Stimulated activated CD4-positive, alpha-beta T cell treated with anti-CD3 and anti-CD28 coated beads, Interleukin-15, amount 100 ng/mL, for 1 hour (primary cell): ENCODE data around the gene ATCAY.
A peak's percentile ranks its signal among the peaks of the same experiment; 100 is the strongest.
"Not testable (repeated sequence)": the region's sequence is repeated elsewhere in the genome, so short reads cannot be mapped to it uniquely, and the experiment has no call there.

Experiments used
- DNase-seq, 2 donors: peaks; one replicate each; pipeline ENCODE4 v3.0.0-alpha.2; 2020; ENCODE audit warnings: low read depth in 1 of 2, low spot score in 1 of 2

The ATCAY gene

GRCh38 chr19:3855320-3855719, 25.2 kb upstream of the ATCAY start:
- DNase-seq = no peak

- DNase-seq = no peak
Measured at GRCh38 chr19:3857449-3858003, 23.0 kb upstream of the ATCAY start.

DNA sequence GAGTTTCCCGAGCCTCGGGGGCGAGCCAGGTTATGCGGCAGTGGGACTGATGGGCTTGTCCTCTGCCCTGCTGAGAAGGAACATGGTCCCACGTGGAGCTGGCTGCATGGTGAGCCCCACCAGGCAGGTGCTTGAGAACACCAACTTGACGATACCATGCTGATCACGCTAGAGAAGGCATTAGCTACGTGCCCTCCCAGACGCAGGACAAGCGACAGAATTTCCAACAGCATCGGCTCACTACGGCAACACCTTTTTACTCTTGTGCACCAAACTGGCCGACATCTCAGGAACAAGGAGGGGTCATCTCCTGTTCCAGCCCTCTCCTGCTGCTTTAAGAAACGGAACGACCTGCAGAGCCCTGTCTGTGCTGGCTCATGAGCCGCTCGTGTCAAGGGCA, 20.0 kb upstream of the ATCAY start:
- no peak for DNase-seq

DNA sequence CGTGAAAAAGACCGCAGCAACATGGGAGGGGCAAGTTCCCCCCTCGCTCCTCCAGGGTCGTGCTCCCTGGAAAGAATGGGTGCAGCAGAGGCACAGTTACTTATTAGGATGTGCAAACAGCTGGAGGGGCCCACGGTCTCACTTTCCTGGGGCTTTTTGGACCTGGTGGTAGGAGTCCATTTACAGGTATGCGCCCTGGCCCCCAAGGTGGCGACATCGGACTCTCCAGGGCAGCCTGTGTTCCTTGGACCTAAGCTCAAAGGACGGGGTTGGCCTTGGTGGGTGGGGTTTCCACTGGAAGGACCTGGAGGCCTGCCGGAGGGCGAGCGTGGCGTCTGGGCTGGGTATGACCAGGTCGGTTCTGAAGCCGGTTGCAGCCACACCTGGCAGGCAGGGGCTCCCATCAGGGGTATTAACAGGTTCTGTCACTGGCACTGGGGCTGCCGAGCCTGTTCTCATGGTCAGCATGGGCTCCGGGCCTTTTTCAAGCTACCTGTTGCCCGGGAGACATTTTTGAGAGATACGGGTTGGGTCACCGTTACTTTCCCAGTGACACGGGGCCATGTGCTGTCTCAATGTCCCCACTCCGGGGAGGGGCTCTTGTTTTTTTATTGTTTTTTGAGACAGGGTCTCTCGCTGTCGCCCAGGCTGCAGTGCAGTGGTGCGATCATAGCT, 17.5 kb upstream of the ATCAY start:
- no peak for DNase-seq

- DNase-seq = no peak
Measured at GRCh38 chr19:3863648-3864047, 16.8 kb upstream of the ATCAY start.

GRCh38 chr19:3866910-3867638, 13.4 kb upstream of the ATCAY start:
- DNase-seq = no peak

DNA sequence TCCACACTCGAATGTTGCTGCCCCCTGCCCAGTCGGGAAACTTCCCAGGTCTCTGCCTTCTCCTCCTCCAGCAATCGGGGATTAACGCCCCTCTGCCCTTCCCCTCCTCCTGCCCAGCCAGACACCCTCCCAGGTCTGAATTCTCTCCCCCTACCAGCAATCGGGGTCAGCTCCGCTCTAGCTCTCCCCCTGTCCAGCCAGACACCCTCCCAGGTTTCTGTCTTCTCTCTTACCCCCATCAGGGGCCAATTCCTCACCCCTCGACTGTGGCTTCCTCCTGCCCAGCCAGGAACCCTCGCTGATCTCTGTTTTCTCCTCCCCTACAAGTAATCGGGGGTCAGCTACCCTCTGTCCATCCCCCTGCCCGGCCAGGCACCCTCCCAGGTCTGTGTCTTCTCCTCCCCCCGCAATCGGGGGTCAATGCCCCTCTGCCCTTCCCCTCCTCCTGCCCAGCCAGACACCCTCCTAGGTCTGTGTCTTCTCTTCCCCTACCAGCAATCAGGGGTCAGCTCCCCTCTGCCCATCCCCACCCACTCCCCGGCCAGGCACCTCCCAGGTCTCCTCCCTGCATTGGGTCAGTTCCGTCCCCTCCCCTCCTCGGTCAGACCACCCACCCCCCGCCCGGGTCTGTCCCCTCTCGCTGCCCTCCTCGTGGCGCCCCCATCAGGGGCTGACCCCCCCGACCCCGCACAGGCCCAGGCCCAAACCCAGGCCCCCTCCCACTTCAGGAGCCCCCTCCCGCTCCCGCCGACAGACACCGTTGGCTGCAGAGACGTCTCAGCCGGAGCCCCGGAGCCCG, 12.3 kb upstream of the ATCAY start:
- DNase-seq = no peak

DNA sequence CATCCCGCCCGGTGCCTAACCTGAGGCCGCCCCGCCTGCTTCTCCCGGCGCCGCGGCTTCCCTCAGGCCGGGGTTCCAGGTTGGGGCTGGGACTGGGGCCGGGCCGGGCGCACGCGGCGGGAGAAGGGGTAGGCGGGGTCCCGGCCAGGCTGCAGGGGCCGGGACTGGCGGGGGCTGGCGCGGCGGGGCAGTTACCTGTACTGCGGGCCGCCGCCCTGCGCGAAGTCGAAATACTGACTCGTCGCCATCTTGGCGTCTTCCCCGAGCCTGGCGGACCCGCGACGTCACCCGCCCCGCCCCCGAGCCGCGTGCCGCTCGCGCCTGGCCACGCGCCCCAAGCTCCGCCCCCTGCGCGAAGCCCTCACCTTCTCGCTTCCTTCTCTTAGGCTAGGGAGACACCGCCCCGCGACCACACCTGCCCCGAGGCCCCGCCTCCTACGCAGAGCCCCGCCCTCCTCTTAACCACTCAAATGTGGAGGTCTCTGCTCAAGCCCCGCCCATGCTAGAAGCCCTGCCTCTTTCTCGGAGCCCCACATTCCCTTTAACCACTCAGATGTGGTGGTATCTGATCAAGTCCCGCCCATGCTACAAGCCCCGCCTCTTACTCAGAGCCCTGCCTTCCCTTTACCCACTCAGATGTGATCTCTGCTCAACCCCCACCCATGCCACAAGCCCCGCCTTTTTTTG, 11.6 kb upstream of the ATCAY start, which contains the start of gene ZFR2:
Gene ZFR2 (minus strand): TSS at position 269 of the 687 bp plus-strand sequence. CDS start 21 bp downstream, at position 248.
- DNase-seq = peak in 1 of 2 donors; percentile 18

DNA sequence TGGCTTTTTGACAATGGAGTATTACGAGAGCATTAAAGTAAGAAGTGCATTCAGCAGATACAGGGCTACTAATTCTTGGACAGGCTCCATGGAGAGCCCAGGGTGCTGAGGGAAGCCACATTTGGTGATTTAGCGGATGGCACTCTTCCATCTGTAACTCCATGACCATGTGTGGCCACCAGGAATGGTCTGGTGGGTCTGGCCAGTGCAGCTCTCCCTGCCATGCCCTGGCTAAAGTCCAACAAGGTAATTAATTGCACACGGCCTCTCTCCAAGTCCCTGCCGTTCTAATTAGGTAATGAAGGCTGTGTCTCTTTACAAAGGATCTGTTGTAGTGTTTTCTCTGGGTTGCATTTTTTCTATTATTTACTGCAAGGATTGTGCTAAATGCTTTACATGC, 7.3 kb upstream of the ATCAY start:
- no peak for DNase-seq

DNA sequence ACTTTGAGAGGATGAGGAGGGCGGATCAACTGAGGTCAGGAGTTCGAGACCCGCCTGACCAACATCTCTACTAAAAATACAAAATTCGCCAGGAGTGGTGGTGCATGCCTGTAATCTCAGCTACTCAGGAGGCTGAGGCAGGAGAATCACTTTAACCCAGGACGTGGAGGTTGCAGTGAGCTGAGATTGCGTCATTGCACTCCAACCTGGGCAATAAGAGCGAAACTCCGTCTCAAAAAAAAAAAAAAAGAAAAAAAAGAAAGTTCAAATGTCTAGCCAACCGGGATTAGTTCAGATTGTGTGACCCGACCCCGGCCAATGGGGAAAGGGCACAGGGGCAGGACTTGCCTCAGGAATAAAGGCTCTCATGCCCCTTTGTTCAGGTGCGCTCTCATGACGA, 5.8 kb upstream of the ATCAY start:
- not testable (repeated sequence) for DNase-seq

GRCh38 chr19:3879656-3880055, 829 bp upstream of the ATCAY start:
- DNase-seq = no peak

DNA sequence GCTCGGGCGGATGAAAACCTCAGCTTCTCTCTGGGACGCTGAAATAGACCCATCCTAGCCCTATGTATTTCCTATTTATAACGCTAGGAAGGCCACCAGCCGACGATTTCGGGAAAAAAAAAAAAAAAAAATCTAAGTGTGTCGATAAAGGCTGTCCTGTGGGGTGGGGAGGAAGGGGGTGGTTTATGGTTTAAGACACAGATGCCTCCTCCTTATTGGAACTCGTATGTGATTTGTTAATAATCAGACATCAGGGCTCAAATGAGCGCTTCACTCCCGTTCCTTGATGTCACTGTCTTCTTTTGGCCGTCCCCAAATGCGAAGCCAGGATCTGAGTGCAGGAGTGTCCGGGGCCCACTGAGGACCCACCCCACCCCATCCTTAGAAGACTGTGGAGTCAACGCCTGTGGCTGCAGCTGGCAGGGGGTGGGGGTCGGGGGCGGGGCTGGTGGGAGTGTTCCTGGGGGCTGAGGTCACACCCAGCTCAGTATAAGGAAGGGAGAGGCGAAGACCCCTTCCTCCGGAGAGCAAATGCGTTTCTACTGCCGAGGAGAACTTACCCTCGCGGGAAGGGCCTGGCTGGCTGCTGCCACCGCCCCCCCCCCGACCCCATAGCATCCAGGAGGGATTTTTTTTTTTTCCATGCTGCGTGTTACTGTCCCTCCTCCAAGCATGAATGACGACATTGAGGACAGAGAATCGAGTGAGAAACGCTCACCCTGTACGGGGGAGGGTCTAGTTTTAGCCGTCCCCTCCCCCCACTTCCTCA, 971 bp downstream of the ATCAY start:
- DNase-seq = no peak

- no peak for DNase-seq
Measured at GRCh38 chr19:3882041-3882384, 1.5 kb downstream of the ATCAY start.

GRCh38 chr19:3890591-3890990, 10.1 kb downstream of the ATCAY start:
- no peak for DNase-seq

DNA sequence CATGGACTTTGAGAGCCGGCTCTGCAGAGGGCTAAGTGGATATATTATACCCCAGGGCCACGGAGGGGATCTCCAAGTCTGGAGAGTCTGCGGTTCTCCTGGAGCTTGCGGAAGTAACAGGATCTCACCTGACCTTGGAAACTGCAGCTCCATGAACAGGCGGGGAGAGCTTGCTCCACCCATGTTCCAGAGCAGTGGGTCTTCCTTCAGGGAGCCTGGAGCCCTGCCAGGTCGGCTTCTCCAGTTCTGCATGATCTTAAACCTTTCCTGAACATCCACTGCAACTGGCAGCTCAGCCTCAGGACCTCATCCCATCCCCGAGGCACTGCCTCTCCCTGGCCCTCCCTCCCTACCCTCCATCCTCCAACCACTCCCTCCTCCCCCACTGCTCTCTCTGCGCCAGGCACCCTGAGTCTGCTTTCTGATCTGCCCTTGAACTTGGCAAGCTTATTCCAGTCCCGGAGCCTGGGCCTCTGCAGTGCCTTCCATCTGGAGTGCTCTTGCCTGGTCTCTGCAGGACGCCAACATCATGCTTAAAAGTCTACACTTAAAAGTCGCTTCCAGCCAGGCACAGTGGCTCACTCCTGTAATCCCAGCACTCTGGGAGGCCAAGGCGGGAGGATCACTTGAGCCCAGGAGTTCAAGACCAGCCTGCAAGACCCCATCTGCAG, 13.2 kb downstream of the ATCAY start:
- no peak for DNase-seq

DNA sequence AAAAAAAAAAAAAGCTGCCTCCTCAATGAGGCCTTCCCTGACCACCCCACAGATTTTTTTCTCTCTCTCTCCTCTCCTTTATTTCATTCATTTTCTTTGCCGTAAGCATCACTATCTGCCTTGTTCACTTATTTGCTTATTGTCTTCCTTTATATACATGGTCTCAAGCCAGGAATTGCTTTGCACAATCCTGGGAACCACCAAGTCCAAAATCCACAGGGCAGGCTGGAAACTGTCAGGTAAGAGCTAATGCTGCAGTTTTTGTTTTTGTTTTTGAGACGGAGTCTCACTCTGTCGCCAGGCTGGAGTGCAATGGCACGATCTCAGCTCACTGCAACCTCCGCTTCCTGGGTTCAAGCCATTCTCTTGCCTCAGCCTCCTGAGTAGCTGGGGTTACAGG, 14.5 kb downstream of the ATCAY start:
- not testable (repeated sequence) for DNase-seq

- no peak for DNase-seq
Measured at GRCh38 chr19:3895788-3896187, 15.3 kb downstream of the ATCAY start.

- DNase-seq = no peak
Measured at GRCh38 chr19:3897936-3898335, 17.5 kb downstream of the ATCAY start.

- DNase-seq = no peak
Measured at GRCh38 chr19:3898426-3898825, 17.9 kb downstream of the ATCAY start.
